ENCODE data around the gene EWSR1.
"Not testable (repeated sequence)": the region's sequence is repeated elsewhere in the genome, so short reads cannot be mapped to it uniquely, and the experiment has no call there.

The EWSR1 gene

DNA sequence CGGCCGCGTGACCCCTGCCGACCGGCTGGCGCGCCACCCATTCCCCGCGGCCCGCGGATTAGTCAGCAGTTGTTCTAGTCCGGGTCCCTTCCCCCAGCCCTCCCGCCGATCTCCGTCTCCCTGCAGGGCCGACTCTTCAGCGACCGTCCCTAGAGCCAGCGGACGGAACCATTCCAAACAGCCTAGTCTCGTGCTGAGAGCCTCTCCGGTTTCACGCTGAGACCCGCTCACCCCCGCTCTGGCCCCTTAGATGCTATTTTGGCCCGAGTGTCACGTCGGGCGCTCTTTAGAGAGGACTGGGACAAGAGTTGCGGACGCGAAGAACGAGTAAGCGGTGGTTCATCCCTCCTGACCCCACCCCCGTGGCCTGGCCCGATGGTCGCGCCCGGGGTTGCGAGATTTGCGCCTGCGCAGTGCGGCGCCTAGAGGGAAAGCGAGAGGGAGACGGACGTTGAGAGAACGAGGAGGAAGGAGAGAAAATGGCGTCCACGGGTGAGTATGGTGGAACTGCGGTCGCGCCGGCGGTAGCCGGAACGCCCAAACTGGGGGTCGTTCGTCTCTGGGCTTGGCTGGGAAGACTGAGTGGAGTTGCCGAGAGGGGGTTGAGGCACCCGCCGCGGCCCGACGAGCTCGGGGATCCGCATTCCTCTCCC lies at the start of gene EWSR1, which contains the start of gene RHBDD3:
TSS of gene EWSR1 (plus strand) at position 411 of the 653 bp plus-strand sequence. CDS start at position 480, 69 bp downstream.
TSS of gene RHBDD3 (minus strand) at position 124 of the 653 bp plus-strand sequence. CDS start 2,355 bp downstream, outside the sequence.
- Histone ChIP-seq H3K4me3 (ENCODE audit: low read depth, low read length) (peak within 1 kb of the TSS; percentile 61), H3K36me3 (ENCODE audit: control insufficient read depth, insufficient read depth, low read length) (peaks cover 27% of the 10 kb centered on the region), H3K9ac (ENCODE audit: low read depth, low read length) (peak within 1 kb of the TSS; percentile 97), H3K4me1 (ENCODE audit: control insufficient read depth, insufficient read depth, low read length) (peaks cover 16% of the 10 kb centered on the region), H3K27me3 (ENCODE audit: control insufficient read depth, insufficient read depth, low read length) (no peaks in the 10 kb centered on the region), H3K9me3 (ENCODE audit: control insufficient read depth, insufficient read depth, low read length) (no peaks in the 10 kb centered on the region)

GRCh38 chr22:29218758-29219408 lies 49.2 kb upstream of the EWSR1 start:
- H3K9me3 ChIP-seq (ENCODE audit: control insufficient read depth, insufficient read depth, low read length), result no peaks in the 10 kb centered on the region
- H3K4me1 ChIP-seq (ENCODE audit: control insufficient read depth, insufficient read depth, low read length), result peaks cover 6% of the 10 kb centered on the region
- H3K27me3 ChIP-seq (ENCODE audit: control insufficient read depth, insufficient read depth, low read length), result no peaks in the 10 kb centered on the region
- no peaks in the 10 kb centered on the region for H3K36me3 ChIP-seq (ENCODE audit: control insufficient read depth, insufficient read depth, low read length)
- no peak overlapping the region for H3K4me3 ChIP-seq (ENCODE audit: low read depth, low read length)
- H3K9ac ChIP-seq (ENCODE audit: low read depth, low read length), result no peak overlapping the region

GRCh38 chr22:29219409-29219782 lies 48.7 kb upstream of the EWSR1 start:
- H3K4me3 ChIP-seq (ENCODE audit: low read depth, low read length); H3K27me3 ChIP-seq (ENCODE audit: control insufficient read depth, insufficient read depth, low read length); H3K36me3 ChIP-seq (ENCODE audit: control insufficient read depth, insufficient read depth, low read length): not testable (repeated sequence)

DNA sequence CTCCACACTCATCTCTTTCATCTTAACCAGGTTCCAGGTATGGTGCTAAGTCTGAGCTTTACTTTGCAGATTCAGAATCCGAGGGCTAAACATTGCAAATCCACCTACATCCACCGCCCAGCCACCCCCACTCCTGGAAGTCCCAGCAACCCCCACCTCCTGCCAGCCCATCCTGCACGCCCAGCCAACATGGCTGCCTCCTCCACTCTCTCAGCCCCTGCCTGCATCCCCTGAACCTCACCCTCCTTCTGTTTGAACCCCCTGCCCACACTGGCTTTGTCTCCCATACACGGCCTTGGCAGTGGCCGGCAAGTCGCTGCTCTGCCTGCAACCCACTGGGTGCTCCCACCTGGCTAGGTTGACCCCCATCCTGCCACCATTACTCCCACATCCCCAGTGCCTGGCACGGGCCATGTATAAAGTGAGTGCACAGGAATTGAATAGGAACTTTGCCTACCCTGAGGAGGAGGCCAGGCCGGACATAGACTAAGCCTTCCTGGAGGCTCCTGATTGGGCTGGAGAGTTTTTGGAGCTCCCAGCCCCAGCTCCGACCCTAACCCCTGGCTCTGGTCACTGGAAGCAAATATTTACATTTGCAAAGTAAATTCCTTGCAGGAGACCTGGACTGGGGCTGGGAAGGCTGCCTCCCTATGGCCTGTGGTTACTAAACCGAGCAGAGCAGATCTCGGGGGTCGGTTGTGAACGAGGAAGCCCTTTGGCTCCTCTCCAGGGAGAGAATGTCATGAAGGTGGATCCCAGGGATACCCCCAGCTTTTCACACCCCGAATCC lies 48.0 kb upstream of the EWSR1 start:
- Histone ChIP-seq H3K9ac (ENCODE audit: low read depth, low read length) (no peak overlapping the region), H3K4me1 (ENCODE audit: control insufficient read depth, insufficient read depth, low read length) (peaks cover 6% of the 10 kb centered on the region), H3K27me3 (ENCODE audit: control insufficient read depth, insufficient read depth, low read length) (no peaks in the 10 kb centered on the region), H3K9me3 (ENCODE audit: control insufficient read depth, insufficient read depth, low read length) (no peaks in the 10 kb centered on the region), H3K4me3 (ENCODE audit: low read depth, low read length) (no peak overlapping the region), H3K36me3 (ENCODE audit: control insufficient read depth, insufficient read depth, low read length) (no peaks in the 10 kb centered on the region)

More at GRCh38 chr22:29219409-29219782, 48.7 kb upstream of the EWSR1 start:
- not testable (repeated sequence) for H3K9me3 ChIP-seq (ENCODE audit: control insufficient read depth, insufficient read depth, low read length); H3K4me1 ChIP-seq (ENCODE audit: control insufficient read depth, insufficient read depth, low read length); H3K9ac ChIP-seq (ENCODE audit: low read depth, low read length)

GRCh38 chr22:29224121-29224858 lies 43.8 kb upstream of the EWSR1 start:
- H3K36me3 ChIP-seq (ENCODE audit: control insufficient read depth, insufficient read depth, low read length), result no peaks in the 10 kb centered on the region
- no peak overlapping the region for H3K9ac ChIP-seq (ENCODE audit: low read depth, low read length)

DNA sequence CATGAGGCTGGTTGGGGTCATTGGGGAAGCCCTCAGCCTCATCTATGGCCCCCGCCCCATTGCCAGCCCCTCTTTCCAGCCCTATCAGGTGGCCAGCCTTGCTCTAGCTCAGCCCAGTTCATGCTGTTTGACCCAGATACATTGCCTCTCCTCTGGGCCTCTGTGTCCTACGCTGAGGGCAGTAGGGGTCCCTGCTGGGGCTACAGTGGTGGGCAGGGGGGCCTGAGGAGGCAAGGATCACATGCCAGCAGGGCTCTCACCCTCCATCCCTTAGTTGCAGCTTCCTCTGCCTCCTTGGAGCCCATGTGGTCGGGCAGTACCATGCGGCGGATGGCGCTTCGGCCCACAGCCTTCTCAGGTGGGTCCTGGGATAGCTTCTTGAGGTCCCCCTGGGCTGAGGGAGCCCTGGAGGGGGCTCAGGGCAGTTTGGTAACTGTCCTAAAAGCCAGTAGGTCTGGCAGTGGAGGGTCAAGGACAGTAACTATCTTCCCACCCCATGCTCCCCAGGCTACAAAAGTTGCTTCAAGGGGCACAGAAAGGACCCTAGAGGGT lies 43.1 kb upstream of the EWSR1 start:
- H3K4me1 ChIP-seq (ENCODE audit: control insufficient read depth, insufficient read depth, low read length), result peaks cover 6% of the 10 kb centered on the region
- no peak overlapping the region for H3K4me3 ChIP-seq (ENCODE audit: low read depth, low read length)
- no peak overlapping the region for H3K9ac ChIP-seq (ENCODE audit: low read depth, low read length)
- no peaks in the 10 kb centered on the region for H3K36me3 ChIP-seq (ENCODE audit: control insufficient read depth, insufficient read depth, low read length)
- H3K9me3 ChIP-seq (ENCODE audit: control insufficient read depth, insufficient read depth, low read length), result no peaks in the 10 kb centered on the region
- H3K27me3 ChIP-seq (ENCODE audit: control insufficient read depth, insufficient read depth, low read length), result no peaks in the 10 kb centered on the region

More at GRCh38 chr22:29224121-29224858, 43.8 kb upstream of the EWSR1 start:
- H3K4me1 ChIP-seq (ENCODE audit: control insufficient read depth, insufficient read depth, low read length), result peaks cover 6% of the 10 kb centered on the region
- H3K9me3 ChIP-seq (ENCODE audit: control insufficient read depth, insufficient read depth, low read length), result no peaks in the 10 kb centered on the region
- no peaks in the 10 kb centered on the region for H3K27me3 ChIP-seq (ENCODE audit: control insufficient read depth, insufficient read depth, low read length)
- no peak overlapping the region for H3K4me3 ChIP-seq (ENCODE audit: low read depth, low read length)

DNA sequence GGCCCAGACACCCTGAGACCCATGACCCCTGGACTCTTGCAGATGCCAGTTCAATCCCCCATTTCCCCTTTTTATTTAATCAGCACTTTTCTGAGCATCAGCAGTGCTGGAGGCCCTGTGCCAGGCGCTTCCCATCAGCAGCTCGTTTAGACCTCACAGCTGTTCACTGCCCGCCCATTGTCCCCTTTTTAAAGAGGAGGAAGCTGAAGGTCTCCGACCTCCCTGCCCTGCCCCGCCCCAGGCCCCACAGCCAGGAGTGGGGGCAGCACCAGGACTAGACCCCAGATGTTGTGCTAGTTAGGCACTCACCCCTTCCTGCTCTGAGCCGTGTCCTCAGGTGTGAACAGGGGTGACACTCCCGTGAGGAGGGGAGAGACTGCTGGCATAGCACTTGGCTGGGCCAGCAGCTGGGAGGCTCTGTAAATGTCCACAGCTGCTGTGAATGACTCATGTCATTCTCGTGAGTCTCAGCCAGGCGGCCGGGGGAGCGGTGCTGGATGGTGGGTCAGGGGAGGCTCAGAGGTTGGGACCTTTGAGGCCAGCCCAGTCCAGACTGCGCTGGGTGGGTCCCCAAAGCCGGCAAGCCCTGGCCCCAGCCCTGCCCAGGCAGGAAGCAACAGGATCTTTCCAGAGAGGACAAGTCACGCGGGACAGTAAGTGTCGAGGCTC lies 42.5 kb upstream of the EWSR1 start:
- Histone ChIP-seq H3K4me1 (ENCODE audit: control insufficient read depth, insufficient read depth, low read length) (peaks cover 2% of the 10 kb centered on the region), H3K9me3 (ENCODE audit: control insufficient read depth, insufficient read depth, low read length) (no peaks in the 10 kb centered on the region), H3K27me3 (ENCODE audit: control insufficient read depth, insufficient read depth, low read length) (no peaks in the 10 kb centered on the region), H3K36me3 (ENCODE audit: control insufficient read depth, insufficient read depth, low read length) (no peaks in the 10 kb centered on the region), H3K4me3 (ENCODE audit: low read depth, low read length) (no peak overlapping the region), H3K9ac (ENCODE audit: low read depth, low read length) (no peak overlapping the region)

DNA sequence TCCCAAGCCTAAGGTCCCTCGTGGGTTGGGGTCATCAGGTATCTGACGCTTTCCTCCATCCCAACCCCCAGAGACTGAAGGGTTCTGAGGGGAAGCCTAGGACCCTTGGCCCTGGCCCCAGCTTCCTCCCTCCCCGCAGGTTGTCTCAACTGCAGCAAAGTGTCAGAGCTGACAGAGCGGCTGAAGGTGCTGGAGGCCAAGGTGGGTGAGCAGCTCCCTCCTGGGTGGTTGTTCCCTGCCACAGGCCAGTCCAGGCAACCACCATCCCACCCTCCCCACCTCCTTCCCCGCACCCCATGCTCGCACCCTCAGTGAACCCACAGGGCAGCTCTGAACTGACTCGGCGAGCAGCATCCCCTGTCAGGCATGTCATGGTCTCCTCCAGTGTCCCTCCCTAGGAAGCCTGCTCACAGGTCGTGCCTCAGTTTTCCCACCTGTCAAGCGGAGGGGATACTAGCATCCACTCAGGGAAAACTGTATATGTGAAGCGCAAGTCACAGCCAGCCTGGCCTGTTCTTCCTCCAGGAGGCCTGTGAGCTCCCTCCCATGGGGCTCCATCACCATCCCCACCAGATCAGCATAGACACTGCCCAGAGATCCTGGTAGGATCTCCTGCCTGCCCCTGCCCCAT lies 41.6 kb upstream of the EWSR1 start:
- Histone ChIP-seq H3K4me3 (ENCODE audit: low read depth, low read length) (no peak overlapping the region), H3K27me3 (ENCODE audit: control insufficient read depth, insufficient read depth, low read length) (no peaks in the 10 kb centered on the region), H3K9ac (ENCODE audit: low read depth, low read length) (no peak overlapping the region), H3K36me3 (ENCODE audit: control insufficient read depth, insufficient read depth, low read length) (no peaks in the 10 kb centered on the region), H3K4me1 (ENCODE audit: control insufficient read depth, insufficient read depth, low read length) (no peaks in the 10 kb centered on the region), H3K9me3 (ENCODE audit: control insufficient read depth, insufficient read depth, low read length) (no peaks in the 10 kb centered on the region)

- H3K4me1 ChIP-seq (ENCODE audit: control insufficient read depth, insufficient read depth, low read length), result no peaks in the 10 kb centered on the region
- no peak overlapping the region for H3K4me3 ChIP-seq (ENCODE audit: low read depth, low read length)
- H3K9ac ChIP-seq (ENCODE audit: low read depth, low read length), result no peak overlapping the region
- H3K36me3 ChIP-seq (ENCODE audit: control insufficient read depth, insufficient read depth, low read length), result no peaks in the 10 kb centered on the region
- no peaks in the 10 kb centered on the region for H3K9me3 ChIP-seq (ENCODE audit: control insufficient read depth, insufficient read depth, low read length)
- no peaks in the 10 kb centered on the region for H3K27me3 ChIP-seq (ENCODE audit: control insufficient read depth, insufficient read depth, low read length)
Measured at GRCh38 chr22:29230972-29231875, 36.8 kb upstream of the EWSR1 start.
